ELF-1 (cell line): ENCODE data around the gene MDH2.
"Not testable (repeated sequence)": the region's sequence is repeated elsewhere in the genome, so short reads cannot be mapped to it uniquely, and the experiment has no call there.

Experiments
- DNase-seq: peaks from one replicate; pipeline ENCODE4 v3.0.0-alpha.2; 2016; ENCODE audit warnings: low read depth, low spot score

MDH2 gene

GRCh38 chr7:76113042-76113630 lies 65.2 kb downstream of the MDH2 start:
- not testable (repeated sequence) for DNase-seq

DNA sequence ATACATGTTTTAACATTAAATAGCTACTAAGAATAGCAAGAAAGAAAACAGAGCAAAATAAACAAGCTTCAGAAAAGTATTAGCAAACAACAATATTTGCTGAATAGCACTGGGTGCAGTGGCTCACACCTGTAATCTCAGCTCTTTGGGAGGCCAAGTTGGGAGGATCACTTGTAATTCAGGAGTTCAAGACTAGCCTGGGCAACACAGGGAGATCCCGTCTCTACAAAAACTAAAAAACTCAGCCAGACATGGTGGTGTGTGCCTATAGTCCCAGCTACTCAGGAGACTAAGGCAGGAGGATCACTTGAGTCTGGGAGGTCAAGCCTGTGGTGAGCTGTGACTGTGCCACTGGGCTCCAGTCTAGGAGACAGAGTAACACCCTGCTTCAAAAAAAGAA lies 66.8 kb downstream of the MDH2 start:
- DNase-seq = not testable (repeated sequence)
